HL-60 (cell line): Measurements from ENCODE around the gene RUNX2.

Source experiments
- DNase-seq, 2 experiments: peaks; one replicate each; pipeline ENCODE4 v3.0.0-alpha.2; 2010 to 2020; ENCODE audit warnings: low read depth in 1 of 2, low spot score in 1 of 2
- H3K27ac ChIP-seq: fragments of 250-450 bp; sonication (Bioruptor Pico); replicated peaks from 2 replicates; pipeline ENCODE4 v1.5.1; 2020; ENCODE audit warnings: mild to moderate bottlenecking, moderate library complexity
- H3K27me3 ChIP-seq: fragments of 250-450 bp; sonication (Bioruptor Pico); 2 replicates; pipeline ENCODE4 v1.5.1; 2021; ENCODE audit warnings: mild to moderate bottlenecking, moderate library complexity; ENCODE audit not compliant: insufficient read depth, poor library complexity, severe bottlenecking
- H3K4me3 ChIP-seq: replicated peaks from 2 replicates; pipeline ENCODE4 v1.5.1; 2011; ENCODE audit warnings: mild to moderate bottlenecking, control low read depth, low read length; ENCODE audit not compliant: insufficient read depth
- GABPA ChIP-seq: IDR thresholded peaks from 2 replicates; pipeline ENCODE4 v1.6.1; 2012; ENCODE audit warnings: low read depth
- POLR2AphosphoS5 ChIP-seq: IDR thresholded peaks from 2 replicates; pipeline ENCODE4 v1.6.1; 2012; ENCODE audit warnings: low read depth
- SPI1 ChIP-seq: IDR thresholded peaks from 2 replicates; pipeline ENCODE4 v1.6.1; 2012; ENCODE audit warnings: low read depth, mild to moderate bottlenecking, borderline replicate concordance
- TF ChIP-seq, protein P1 (sequence below): IDR thresholded peaks from one replicate; pipeline ENCODE4 v1.5.1; 2011; ENCODE audit warnings: low read length, control low read depth, inconsistent platforms; ENCODE audit not compliant: insufficient read depth
- TF ChIP-seq, protein P2 (sequence below): IDR thresholded peaks from 2 replicates; pipeline ENCODE4 v1.6.1; 2012; ENCODE audit warnings: low read depth; ENCODE audit not compliant: insufficient replicate concordance

The RUNX2 gene

DNA sequence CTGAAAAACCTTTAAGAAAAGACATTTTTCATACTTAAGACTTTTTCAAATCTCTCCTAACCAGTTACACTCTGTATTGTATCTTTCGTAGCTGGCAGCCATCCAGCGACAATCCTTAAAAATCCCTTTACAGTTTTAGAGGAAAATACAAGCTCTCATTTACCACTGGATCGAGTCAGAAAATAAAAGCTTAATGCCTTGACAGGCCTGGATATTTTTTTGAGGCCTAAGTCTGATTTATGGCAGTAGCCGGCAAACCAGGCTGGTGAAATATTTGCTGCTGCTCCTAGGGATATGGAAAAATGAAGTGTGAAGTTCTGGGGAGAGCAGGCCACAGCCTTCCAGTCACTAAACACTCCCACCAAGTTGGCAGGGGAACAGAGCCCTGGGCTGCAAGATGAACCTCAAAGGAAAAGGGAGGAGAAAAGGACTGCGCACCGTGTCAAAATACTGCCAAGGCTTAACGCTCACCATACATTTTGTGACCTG lies 262.6 kb downstream of the RUNX2 start:
- Histone ChIP-seq H3K4me3 (no peak overlapping the region), H3K27ac (no peak overlapping the region), H3K27me3 (no peaks in the 10 kb centered on the region)
- no peak for TF ChIP-seq POLR2AphosphoS5
- TF ChIP-seq GABPA, result no peak
- TF ChIP-seq SPI1, result no peak
- TF ChIP-seq, protein P1, sequence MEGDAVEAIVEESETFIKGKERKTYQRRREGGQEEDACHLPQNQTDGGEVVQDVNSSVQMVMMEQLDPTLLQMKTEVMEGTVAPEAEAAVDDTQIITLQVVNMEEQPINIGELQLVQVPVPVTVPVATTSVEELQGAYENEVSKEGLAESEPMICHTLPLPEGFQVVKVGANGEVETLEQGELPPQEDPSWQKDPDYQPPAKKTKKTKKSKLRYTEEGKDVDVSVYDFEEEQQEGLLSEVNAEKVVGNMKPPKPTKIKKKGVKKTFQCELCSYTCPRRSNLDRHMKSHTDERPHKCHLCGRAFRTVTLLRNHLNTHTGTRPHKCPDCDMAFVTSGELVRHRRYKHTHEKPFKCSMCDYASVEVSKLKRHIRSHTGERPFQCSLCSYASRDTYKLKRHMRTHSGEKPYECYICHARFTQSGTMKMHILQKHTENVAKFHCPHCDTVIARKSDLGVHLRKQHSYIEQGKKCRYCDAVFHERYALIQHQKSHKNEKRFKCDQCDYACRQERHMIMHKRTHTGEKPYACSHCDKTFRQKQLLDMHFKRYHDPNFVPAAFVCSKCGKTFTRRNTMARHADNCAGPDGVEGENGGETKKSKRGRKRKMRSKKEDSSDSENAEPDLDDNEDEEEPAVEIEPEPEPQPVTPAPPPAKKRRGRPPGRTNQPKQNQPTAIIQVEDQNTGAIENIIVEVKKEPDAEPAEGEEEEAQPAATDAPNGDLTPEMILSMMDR, result no peak
- TF ChIP-seq, protein P2, sequence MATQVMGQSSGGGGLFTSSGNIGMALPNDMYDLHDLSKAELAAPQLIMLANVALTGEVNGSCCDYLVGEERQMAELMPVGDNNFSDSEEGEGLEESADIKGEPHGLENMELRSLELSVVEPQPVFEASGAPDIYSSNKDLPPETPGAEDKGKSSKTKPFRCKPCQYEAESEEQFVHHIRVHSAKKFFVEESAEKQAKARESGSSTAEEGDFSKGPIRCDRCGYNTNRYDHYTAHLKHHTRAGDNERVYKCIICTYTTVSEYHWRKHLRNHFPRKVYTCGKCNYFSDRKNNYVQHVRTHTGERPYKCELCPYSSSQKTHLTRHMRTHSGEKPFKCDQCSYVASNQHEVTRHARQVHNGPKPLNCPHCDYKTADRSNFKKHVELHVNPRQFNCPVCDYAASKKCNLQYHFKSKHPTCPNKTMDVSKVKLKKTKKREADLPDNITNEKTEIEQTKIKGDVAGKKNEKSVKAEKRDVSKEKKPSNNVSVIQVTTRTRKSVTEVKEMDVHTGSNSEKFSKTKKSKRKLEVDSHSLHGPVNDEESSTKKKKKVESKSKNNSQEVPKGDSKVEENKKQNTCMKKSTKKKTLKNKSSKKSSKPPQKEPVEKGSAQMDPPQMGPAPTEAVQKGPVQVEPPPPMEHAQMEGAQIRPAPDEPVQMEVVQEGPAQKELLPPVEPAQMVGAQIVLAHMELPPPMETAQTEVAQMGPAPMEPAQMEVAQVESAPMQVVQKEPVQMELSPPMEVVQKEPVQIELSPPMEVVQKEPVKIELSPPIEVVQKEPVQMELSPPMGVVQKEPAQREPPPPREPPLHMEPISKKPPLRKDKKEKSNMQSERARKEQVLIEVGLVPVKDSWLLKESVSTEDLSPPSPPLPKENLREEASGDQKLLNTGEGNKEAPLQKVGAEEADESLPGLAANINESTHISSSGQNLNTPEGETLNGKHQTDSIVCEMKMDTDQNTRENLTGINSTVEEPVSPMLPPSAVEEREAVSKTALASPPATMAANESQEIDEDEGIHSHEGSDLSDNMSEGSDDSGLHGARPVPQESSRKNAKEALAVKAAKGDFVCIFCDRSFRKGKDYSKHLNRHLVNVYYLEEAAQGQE, result no peak
- no peak for DNase-seq

DNA sequence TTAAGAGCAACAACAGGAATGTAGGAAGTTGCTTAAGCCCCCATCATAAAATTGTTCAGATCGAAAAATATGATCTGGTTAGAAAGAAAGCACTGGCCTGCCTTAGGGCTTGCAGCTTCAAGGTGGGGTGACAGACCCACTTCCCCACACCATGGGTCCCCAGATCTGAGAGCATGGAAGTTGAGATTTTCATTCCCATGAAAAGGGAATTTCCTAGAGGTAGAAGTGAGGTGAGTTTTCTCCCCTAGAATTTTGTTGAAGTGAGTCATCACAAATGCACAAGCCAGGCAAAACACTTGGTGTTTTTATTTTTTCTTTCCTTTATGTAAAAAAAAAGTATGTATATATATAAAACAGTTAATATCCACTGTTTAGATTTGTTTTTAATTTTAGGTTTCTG lies 263.2 kb downstream of the RUNX2 start:
- no peak for DNase-seq
- H3K27ac ChIP-seq, result no peak overlapping the region

DNA sequence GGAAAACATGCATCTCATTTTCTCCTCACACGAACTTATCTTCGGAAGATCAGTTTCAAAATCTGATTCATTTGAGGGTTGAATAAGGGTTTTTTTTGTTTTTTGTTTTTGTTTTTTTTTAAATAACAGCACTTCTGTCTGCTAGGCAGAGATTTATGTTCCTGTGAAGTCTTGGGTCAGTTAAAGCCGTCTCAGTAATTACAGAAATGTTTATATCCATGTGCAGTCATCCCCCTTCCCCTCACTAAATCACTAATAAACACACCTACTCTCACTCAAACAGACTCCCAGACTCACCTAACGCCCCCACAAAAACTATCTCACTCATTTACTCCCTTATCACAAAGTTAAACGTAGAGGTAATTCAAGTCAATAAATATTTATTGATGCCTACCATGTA lies 263.8 kb downstream of the RUNX2 start:
- H3K4me3 ChIP-seq, result no peak overlapping the region
- no peaks in the 10 kb centered on the region for H3K27me3 ChIP-seq
- H3K27ac ChIP-seq, result no peak overlapping the region
- TF ChIP-seq, protein P2, result no peak
- TF ChIP-seq GABPA, result no peak
- TF ChIP-seq POLR2AphosphoS5, result no peak
- TF ChIP-seq, protein P1, result no peak
- no peak for TF ChIP-seq SPI1
- DNase-seq, result no peak

More for the DNA sequence above, 263.2 kb downstream of the RUNX2 start:
- Histone ChIP-seq H3K4me3 (no peak overlapping the region), H3K27me3 (no peaks in the 10 kb centered on the region)
- TF ChIP-seq GABPA (no peak), SPI1 (no peak), POLR2AphosphoS5 (no peak)
- TF ChIP-seq, protein P2, result no peak
- TF ChIP-seq, protein P1, result no peak
